ENCODE measurements around the gene MYH11. TPM values are rescaled to one million over a fixed set of nuclear protein-coding genes. Genes with fewer than 3 reads are reported as not detected.
A peak's percentile ranks its signal among the peaks of the same experiment; 100 is the strongest.

MYH11 gene
- total and polyA plus RNA-seq, 10 donors = 9.6 to 135 (median 110) TPM

GRCh38 chr16:15775209-15775608 lies 81.6 kb downstream of the MYH11 start:
- intact Hi-C loops (cut with DNase I; ENCODE audit: low total_unique reads) = no loop called here
- no peak for DNase-seq
- Histone ChIP-seq H3K4me1 (peaks cover 0 to 5% (median 0%) of the 10 kb centered on the region in 6 donors), H3K4me3 (no peak overlapping the region), H3K27ac (peak overlapping the region in 3 of 8 donors; percentile 43 to 67 (median 49)), H3K36me3 (no peaks in the 10 kb centered on the region), H3K9me3 (no peaks in the 10 kb centered on the region), H3K27me3 (replicated peaks in 1 of 7) (no peaks in the 10 kb centered on the region)
- TF ChIP-seq POLR2A (IDR thresholded peaks at IDR 0.05) (no peak), POLR2AphosphoS5 (IDR thresholded peaks at IDR 0.05) (no peak)
- TF ChIP-seq, protein P1, sequence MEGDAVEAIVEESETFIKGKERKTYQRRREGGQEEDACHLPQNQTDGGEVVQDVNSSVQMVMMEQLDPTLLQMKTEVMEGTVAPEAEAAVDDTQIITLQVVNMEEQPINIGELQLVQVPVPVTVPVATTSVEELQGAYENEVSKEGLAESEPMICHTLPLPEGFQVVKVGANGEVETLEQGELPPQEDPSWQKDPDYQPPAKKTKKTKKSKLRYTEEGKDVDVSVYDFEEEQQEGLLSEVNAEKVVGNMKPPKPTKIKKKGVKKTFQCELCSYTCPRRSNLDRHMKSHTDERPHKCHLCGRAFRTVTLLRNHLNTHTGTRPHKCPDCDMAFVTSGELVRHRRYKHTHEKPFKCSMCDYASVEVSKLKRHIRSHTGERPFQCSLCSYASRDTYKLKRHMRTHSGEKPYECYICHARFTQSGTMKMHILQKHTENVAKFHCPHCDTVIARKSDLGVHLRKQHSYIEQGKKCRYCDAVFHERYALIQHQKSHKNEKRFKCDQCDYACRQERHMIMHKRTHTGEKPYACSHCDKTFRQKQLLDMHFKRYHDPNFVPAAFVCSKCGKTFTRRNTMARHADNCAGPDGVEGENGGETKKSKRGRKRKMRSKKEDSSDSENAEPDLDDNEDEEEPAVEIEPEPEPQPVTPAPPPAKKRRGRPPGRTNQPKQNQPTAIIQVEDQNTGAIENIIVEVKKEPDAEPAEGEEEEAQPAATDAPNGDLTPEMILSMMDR (IDR thresholded peaks at IDR 0.05 in 8 of 11, conservative IDR thresholded peaks at IDR 0.05 in 3 of 11) = no peak

- no peaks in the 10 kb centered on the region for H3K36me3 ChIP-seq
- intact Hi-C loops (cut with DNase I; ENCODE audit: low total_unique reads) = no loop called here
- peaks cover 0 to 5% (median 0%) of the 10 kb centered on the region in 6 donors for H3K4me1 ChIP-seq
- TF ChIP-seq POLR2AphosphoS5 (IDR thresholded peaks at IDR 0.05) (no peak), POLR2A (IDR thresholded peaks at IDR 0.05) (no peak)
- TF ChIP-seq, protein P1 (IDR thresholded peaks at IDR 0.05 in 8 of 11, conservative IDR thresholded peaks at IDR 0.05 in 3 of 11) = no peak
- H3K27me3 ChIP-seq (replicated peaks in 1 of 7) = no peaks in the 10 kb centered on the region
- no peak overlapping the region for H3K4me3 ChIP-seq
- DNase-seq = no peak
- H3K27ac ChIP-seq = peak overlapping the region in 7 of 8 donors; percentile 20 to 67 (median 49)
- WGBS, 5 donors = 59 to 74% (median 71%) methylated on average over 6 of the region's 6 CpGs
- no peaks in the 10 kb centered on the region for H3K9me3 ChIP-seq
These were observed 82.9 kb downstream of the MYH11 start for GRCh38 chr16:15773968-15774367.

GRCh38 chr16:15772579-15773293 lies 84.1 kb downstream of the MYH11 start:
- peak overlapping the region in 6 of 8 donors; percentile 23 to 66 (median 46) for H3K27ac ChIP-seq
- peaks cover 0 to 5% (median 0%) of the 10 kb centered on the region in 8 donors for H3K9me3 ChIP-seq
- 84 to 89% (median 88%) methylated on average over 11 of the region's 11 CpGs for WGBS, 5 donors
- intact Hi-C loops (cut with DNase I; ENCODE audit: low total_unique reads) = no loop called here
- no peaks in the 10 kb centered on the region for H3K27me3 ChIP-seq (replicated peaks in 1 of 7)
- peaks cover 0 to 5% (median 0%) of the 10 kb centered on the region in 6 donors for H3K4me1 ChIP-seq
- peak; percentile 5 for DNase-seq
- H3K4me3 ChIP-seq = no peak overlapping the region
- no peak for TF ChIP-seq POLR2AphosphoS5 (IDR thresholded peaks at IDR 0.05)
- TF ChIP-seq POLR2A (IDR thresholded peaks at IDR 0.05) = no peak
- TF ChIP-seq, protein P1 (IDR thresholded peaks at IDR 0.05 in 8 of 11, conservative IDR thresholded peaks at IDR 0.05 in 3 of 11) = no peak
- no peaks in the 10 kb centered on the region for H3K36me3 ChIP-seq

DNA sequence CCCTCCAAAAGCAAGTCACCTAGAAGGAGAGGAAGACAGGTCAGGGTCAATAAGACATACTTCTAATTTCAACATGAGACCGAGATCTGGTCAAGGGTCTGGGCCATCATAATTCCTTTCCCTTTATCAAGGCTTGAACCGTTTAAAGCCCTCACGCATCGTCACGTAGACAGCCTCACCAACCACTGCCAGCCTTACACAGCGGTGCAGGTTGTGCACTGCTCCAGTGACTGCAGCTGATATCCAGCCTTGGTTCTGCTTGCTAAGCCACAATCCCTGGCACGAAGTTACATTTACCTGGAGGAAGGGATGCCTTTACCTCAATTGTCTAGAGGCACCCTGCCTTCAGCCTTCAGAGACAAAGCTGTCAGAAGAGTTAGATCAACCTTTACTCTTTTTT lies 85.1 kb downstream of the MYH11 start:
- H3K9me3 ChIP-seq = peaks cover 0 to 5% (median 0%) of the 10 kb centered on the region in 8 donors
- H3K36me3 ChIP-seq = no peaks in the 10 kb centered on the region
- peak; percentile 3 for DNase-seq
- no peaks in the 10 kb centered on the region for H3K27me3 ChIP-seq (replicated peaks in 1 of 7)
- intact Hi-C loops (cut with DNase I; ENCODE audit: low total_unique reads) = no loop called here
- H3K27ac ChIP-seq = peak overlapping the region in 4 of 8 donors; percentile 47 to 74 (median 64)
- WGBS, 5 donors = 80 to 90% (median 88%) methylated on average over 7 of the region's 7 CpGs
- H3K4me3 ChIP-seq = no peak overlapping the region
- TF ChIP-seq POLR2AphosphoS5 (IDR thresholded peaks at IDR 0.05) = no peak
- H3K4me1 ChIP-seq = peaks cover 0 to 5% (median 0%) of the 10 kb centered on the region in 6 donors

All from spleen (tissue), 11 donors.